HG02610 (cell line): ENCODE measurements around the gene CFAP161.
A peak's percentile ranks its signal among the peaks of the same experiment; 100 is the strongest.

Experiments used
- ATAC-seq: cut with Tn5 transposase; IDR thresholded peaks from one replicate; pipeline ENCODE4 v1.9.1; 2021; ENCODE audit warnings: mild to moderate bottlenecking, moderate library complexity; ENCODE audit not compliant: unreplicated experiment

CFAP161 gene

GRCh38 chr15:81106560-81106959, 27.5 kb upstream of the CFAP161 start:
- ATAC-seq, result no peak

GRCh38 chr15:81107889-81108288, 26.2 kb upstream of the CFAP161 start:
- ATAC-seq, result no peak

- ATAC-seq, result no peak
These were observed 25.6 kb upstream of the CFAP161 start for GRCh38 chr15:81108427-81108826.

- no peak for ATAC-seq
These were observed 23.1 kb upstream of the CFAP161 start for GRCh38 chr15:81111018-81111417.

- peak; percentile 93 for ATAC-seq
These were observed 22.3 kb upstream of the CFAP161 start for GRCh38 chr15:81111510-81112470.

GRCh38 chr15:81113204-81113657, 20.8 kb upstream of the CFAP161 start:
- no peak for ATAC-seq

- no peak for ATAC-seq
These were observed 20.2 kb upstream of the CFAP161 start for GRCh38 chr15:81113861-81114291.

- no peak for ATAC-seq
These were observed 18.8 kb upstream of the CFAP161 start for GRCh38 chr15:81115054-81115939.

GRCh38 chr15:81117136-81117535, 16.9 kb upstream of the CFAP161 start:
- no peak for ATAC-seq

- ATAC-seq, result no peak
These were observed 16.5 kb upstream of the CFAP161 start for GRCh38 chr15:81117581-81117980.

- no peak for ATAC-seq
These were observed 15.7 kb upstream of the CFAP161 start for GRCh38 chr15:81118361-81118760.

- no peak for ATAC-seq
These were observed 14.0 kb upstream of the CFAP161 start for GRCh38 chr15:81120069-81120468.

- ATAC-seq, result no peak
These were observed 7.2 kb upstream of the CFAP161 start for GRCh38 chr15:81126892-81127291.

GRCh38 chr15:81141478-81141877, 7.4 kb downstream of the CFAP161 start:
- ATAC-seq, result peak; percentile 50

GRCh38 chr15:81146006-81146405, 11.9 kb downstream of the CFAP161 start:
- ATAC-seq, result no peak

- ATAC-seq, result no peak
These were observed 12.4 kb downstream of the CFAP161 start for GRCh38 chr15:81146466-81146865.

- no peak for ATAC-seq
These were observed 17.3 kb downstream of the CFAP161 start for GRCh38 chr15:81151389-81151788.

- no peak for ATAC-seq
These were observed 18.3 kb downstream of the CFAP161 start for GRCh38 chr15:81152339-81152738.

GRCh38 chr15:81152799-81153198, 18.7 kb downstream of the CFAP161 start:
- ATAC-seq, result no peak

- ATAC-seq, result no peak
These were observed 21.5 kb downstream of the CFAP161 start for GRCh38 chr15:81155375-81156218.

GRCh38 chr15:81156324-81156723, 22.3 kb downstream of the CFAP161 start:
- no peak for ATAC-seq
